Fibroblast of lung (primary cell): Measurements from ENCODE around the gene C15orf40. TPM values are rescaled to one million over a fixed set of nuclear protein-coding genes. Genes with fewer than 3 reads are reported as not detected.
A peak's percentile ranks its signal among the peaks of the same experiment; 100 is the strongest.

ENCODE experiments used
- DNase-seq, 2 donors: peaks; one replicate each; pipeline versions ENCODE4 v3.0.0 to v3.0.0-alpha.2; 2010; ENCODE audit warnings: low read depth in 2 of 2
- H2AFZ ChIP-seq: 2 replicates; pipeline ENCODE4 v1.5.1; 2012; ENCODE audit warnings: low read length, control low read depth, inconsistent platforms
- H3K27ac ChIP-seq: 2 replicates; pipeline ENCODE4 v1.5.1; 2011; ENCODE audit warnings: low read length, control low read depth; ENCODE audit not compliant: insufficient read depth
- H3K27me3 ChIP-seq: 2 replicates; pipeline ENCODE4 v1.5.1; 2011; ENCODE audit warnings: mild to moderate bottlenecking, low read length; ENCODE audit not compliant: control insufficient read depth, insufficient read depth
- H3K36me3 ChIP-seq: 2 replicates; pipeline ENCODE4 v1.5.1; 2011; ENCODE audit warnings: low read length; ENCODE audit not compliant: control insufficient read depth, insufficient read depth
- H3K4me1 ChIP-seq: 2 replicates; pipeline ENCODE4 v1.5.1; 2011; ENCODE audit warnings: low read length; ENCODE audit not compliant: control insufficient read depth, insufficient read depth; ENCODE audit errors: extremely low read depth
- H3K4me2 ChIP-seq: 2 replicates; pipeline ENCODE4 v1.5.1; 2011; ENCODE audit warnings: low read length, control low read depth; ENCODE audit not compliant: insufficient read depth; ENCODE audit errors: extremely low read depth
- H3K4me3 ChIP-seq, 4 experiments: fragments of 200-600 bp in 1 of 4; sonication (generic) in 1 of 4; replicated peaks in 1 of 4; 2 replicates each; pipeline ENCODE4 v1.5.1; 2011 to 2016; ENCODE audit warnings: low read length in 4 of 4, low read depth in 3 of 4, mild to moderate bottlenecking in 3 of 4, control low read depth in 2 of 4, inconsistent platforms in 1 of 4, mixed read lengths in 1 of 4; ENCODE audit not compliant: insufficient read depth in 1 of 4; ENCODE audit errors: control extremely low read depth in 1 of 4
- H3K79me2 ChIP-seq: 2 replicates; pipeline ENCODE4 v1.5.1; 2012; ENCODE audit warnings: mild to moderate bottlenecking, low read length, inconsistent platforms; ENCODE audit not compliant: control insufficient read depth, insufficient read depth
- H3K9ac ChIP-seq: 2 replicates; pipeline ENCODE4 v1.5.1; 2011; ENCODE audit warnings: mild to moderate bottlenecking, low read length, control low read depth; ENCODE audit not compliant: insufficient read depth
- H3K9me3 ChIP-seq: 2 replicates; pipeline ENCODE4 v1.5.1; 2012; ENCODE audit warnings: low read depth, low read length; ENCODE audit not compliant: control insufficient read depth, insufficient read depth
- H4K20me1 ChIP-seq: 2 replicates; pipeline ENCODE4 v1.5.1; 2011; ENCODE audit warnings: low read length; ENCODE audit not compliant: control insufficient read depth, insufficient read depth; ENCODE audit errors: extremely low read depth
- CTCF ChIP-seq, 2 donors: IDR thresholded peaks in 1 of 2; conservative IDR thresholded peaks in 1 of 2; 1 replicate in 1 of 2; 2 replicates in 1 of 2; pipeline ENCODE4 v1.5.1; 2011 to 2012; ENCODE audit warnings: low read length in 2 of 2, control low read depth in 1 of 2, inconsistent platforms in 1 of 2, low read depth in 1 of 2, mild to moderate bottlenecking in 1 of 2
- EZH2 ChIP-seq: IDR thresholded peaks from 2 replicates; pipeline ENCODE4 v1.5.1; 2012; ENCODE audit warnings: low read length, control low read depth, mild to moderate bottlenecking; ENCODE audit errors: missing control alignments
- polyA plus RNA-seq, 2 donors: library from polyadenylated mRNA; depleted of rRNA in 1 of 2; stranded (reverse) in 1 of 2; unstranded in 1 of 2; fragments of >200 nt; gene quantifications; 2 replicates each; pipeline ENCODE4 v1.2.1, GENCODE V29; 2011 to 2012; ENCODE audit warnings: missing spikeins in 1 of 2
- total RNA-seq: library from RNA; depleted of rRNA; stranded (reverse); fragments of >200 nt; gene quantifications from 2 replicates; pipeline ENCODE4 v1.2.1, GENCODE V29; 2014

Gene C15orf40
- total and polyA plus RNA-seq, 2 donors (not counting 1 experiment from before 2014, with no cell fraction given), result 12.6 to 20.7 TPM

- TF ChIP-seq EZH2 (no peak), CTCF (conservative IDR thresholded peaks at IDR 0.05 in 1 of 2, IDR thresholded peaks at IDR 0.05 in 1 of 2; ENCODE audit: low read depth in 1 of 2, low read length in 2 of 2) (no peak)
Observed at GRCh38 chr15:83030021-83030420, 18.6 kb upstream of the C15orf40 start.

GRCh38 chr15:83018436-83018835, 7.0 kb upstream of the C15orf40 start:
- peak in 1 of 2 donors; percentile 16 for DNase-seq

More at GRCh38 chr15:83030021-83030420, 18.6 kb upstream of the C15orf40 start:
- Histone ChIP-seq H3K4me1 (no peaks in the 10 kb centered on the region), H3K79me2 (peaks cover 17% of the 10 kb centered on the region), H3K9me3 (no peaks in the 10 kb centered on the region), H3K27ac (no peak overlapping the region), H3K27me3 (no peaks in the 10 kb centered on the region), H3K4me2 (no peak overlapping the region), H3K36me3 (peaks cover 1% of the 10 kb centered on the region), H4K20me1 (no peaks in the 10 kb centered on the region), H3K4me3 (no peak overlapping the region), H2AFZ (no peak overlapping the region), H3K9ac (no peak overlapping the region)
- peak; percentile 29 to 90 for DNase-seq

GRCh38 chr15:83016906-83017305, 5.5 kb upstream of the C15orf40 start:
- peaks cover 5% of the 10 kb centered on the region for H3K36me3 ChIP-seq

More at GRCh38 chr15:83018436-83018835, 7.0 kb upstream of the C15orf40 start:
- Histone ChIP-seq H3K27me3 (no peaks in the 10 kb centered on the region), H4K20me1 (no peaks in the 10 kb centered on the region), H3K9ac (no peak overlapping the region), H3K4me2 (no peak overlapping the region), H3K79me2 (no peaks in the 10 kb centered on the region), H3K9me3 (no peaks in the 10 kb centered on the region), H2AFZ (no peak overlapping the region), H3K4me3 (no peak overlapping the region), H3K36me3 (peaks cover 5% of the 10 kb centered on the region), H3K4me1 (no peaks in the 10 kb centered on the region), H3K27ac (no peak overlapping the region)
- no peak for TF ChIP-seq EZH2
- TF ChIP-seq CTCF (conservative IDR thresholded peaks at IDR 0.05 in 1 of 2, IDR thresholded peaks at IDR 0.05 in 1 of 2; ENCODE audit: low read depth in 1 of 2, low read length in 2 of 2), result no peak

More at GRCh38 chr15:83016906-83017305, 5.5 kb upstream of the C15orf40 start:
- Histone ChIP-seq H3K27ac (no peak overlapping the region), H3K27me3 (no peaks in the 10 kb centered on the region), H3K4me3 (no peak overlapping the region), H4K20me1 (no peaks in the 10 kb centered on the region), H3K9ac (no peak overlapping the region), H3K4me2 (no peak overlapping the region), H2AFZ (no peak overlapping the region), H3K4me1 (peaks cover under 1% of the 10 kb centered on the region), H3K79me2 (no peaks in the 10 kb centered on the region), H3K9me3 (no peaks in the 10 kb centered on the region)
- no peak for DNase-seq
- TF ChIP-seq CTCF (conservative IDR thresholded peaks at IDR 0.05 in 1 of 2, IDR thresholded peaks at IDR 0.05 in 1 of 2; ENCODE audit: low read depth in 1 of 2, low read length in 2 of 2) (no peak), EZH2 (no peak)
